Colonic mucosa (tissue), 4 donors: ENCODE results near the gene XCR1. TPM values are rescaled to one million over a fixed set of nuclear protein-coding genes. Genes with fewer than 3 reads are reported as not detected.

Experiments
- DNase-seq: peaks from one replicate; pipeline ENCODE4 v3.0.0-alpha.2; 2020
- H3K27ac ChIP-seq: fragments of 200-600 bp; one replicate; pipeline ENCODE4 v1.8.0; 2021
- H3K27me3 ChIP-seq: fragments of 200-600 bp; one replicate; pipeline ENCODE4 v1.8.0; 2021
- H3K36me3 ChIP-seq: fragments of 200-600 bp; one replicate; pipeline ENCODE4 v1.8.0; 2021
- H3K4me1 ChIP-seq: fragments of 200-600 bp; one replicate; pipeline ENCODE4 v1.8.0; 2021; ENCODE audit warnings: mild to moderate bottlenecking
- H3K4me3 ChIP-seq: fragments of 200-600 bp; one replicate; pipeline ENCODE4 v1.8.0; 2021
- H3K9ac ChIP-seq, 2 donors: one replicate each; pipeline ENCODE4 v1.7.0; 2013; ENCODE audit warnings: control low read depth in 2 of 2, low read depth in 2 of 2, low read length in 2 of 2
- H3K9me3 ChIP-seq: fragments of 200-600 bp; one replicate; pipeline ENCODE4 v1.8.0; 2021
- CTCF ChIP-seq: fragments of 200-600 bp; IDR thresholded peaks from one replicate; pipeline ENCODE4 v1.8.0; 2022; ENCODE audit warnings: antibody characterized with exemption, mild to moderate bottlenecking
- intact Hi-C: fragments of 100-400 bp; cut with DNase I; formaldehyde crosslinking; loops from one replicate; pipeline ENCODE4 v1.14.1; 2022
- total RNA-seq, 2 donors: library from RNA; stranded (reverse); fragmentation: NEBNext Ultra II Directional in 1 of 2; extraction: Animal tissue kit (Norgen Biotek cat#: 25700) in 1 of 2; gene quantifications; one replicate each; pipeline ENCODE4 v1.2.1, GENCODE V29; 2021
- donor health status: healthy.
- donor health status: DM: no; HTN: no; CAD: no.
- donor health status: DM: no; HTN: no; CAD: no.

Gene XCR1
- under 1 TPM; 0.05 to 0.17 TPM for total RNA-seq

GRCh38 chr3:46027021-46027705 lies at the start of gene XCR1:
TSS of gene XCR1 (minus strand) at chr3:46027483. CDS start at chr3:46021947, 5,536 bp downstream.
- Histone ChIP-seq H3K9ac (no peak within 1 kb of the TSS), H3K9me3 (no peaks in the 10 kb centered on the region), H3K36me3 (no peaks in the 10 kb centered on the region), H3K4me3 (no peak within 1 kb of the TSS), H3K27me3 (no peaks in the 10 kb centered on the region), H3K4me1 (no peaks in the 10 kb centered on the region), H3K27ac (no peak within 1 kb of the TSS)
- TF ChIP-seq CTCF: no peak
- no peak for DNase-seq
- intact Hi-C loops: no loop called here

DNA sequence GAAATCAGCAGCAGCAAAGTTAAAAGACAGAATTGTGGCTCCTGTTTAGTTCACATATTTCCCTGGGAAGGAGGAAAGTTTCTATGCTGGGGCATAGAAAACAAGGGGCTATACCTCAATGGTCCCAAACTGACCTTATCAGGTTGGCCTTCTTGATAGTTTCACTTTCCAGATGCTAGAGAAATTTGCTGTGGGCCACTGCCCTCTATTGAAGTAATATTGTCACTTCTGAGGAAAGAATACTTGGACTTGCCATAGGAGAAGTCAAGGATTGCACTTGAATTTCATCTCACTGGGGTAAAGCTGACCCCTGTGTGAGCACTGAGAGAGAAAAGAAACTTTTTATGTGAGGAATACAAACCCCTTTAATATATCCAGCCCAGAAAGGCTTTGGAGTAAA lies 49.3 kb upstream of the XCR1 start:
- no peak for DNase-seq
- H3K9me3 ChIP-seq: no peaks in the 10 kb centered on the region
- intact Hi-C loops: no loop called here

DNA sequence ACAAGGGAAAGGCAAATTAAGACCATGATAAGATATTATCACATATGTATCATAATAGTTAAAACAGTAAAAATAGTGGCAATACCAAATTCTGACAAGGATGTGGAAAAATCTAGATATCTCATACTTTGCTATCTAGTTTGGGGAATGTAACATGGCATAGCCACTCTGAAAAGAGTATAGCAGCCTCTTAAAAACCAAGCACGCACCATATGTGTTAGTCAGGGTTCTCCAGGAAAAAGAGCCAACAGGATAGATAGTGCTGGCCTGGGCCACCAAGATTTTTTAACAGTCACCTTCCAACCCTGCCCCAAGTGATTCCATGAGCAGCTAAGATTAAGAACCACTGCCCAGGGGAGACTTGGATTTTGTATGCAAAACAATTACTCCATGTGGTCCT lies 48.5 kb upstream of the XCR1 start:
- Histone ChIP-seq H3K36me3 (no peaks in the 10 kb centered on the region), H3K4me3 (no peak overlapping the region), H3K4me1 (no peaks in the 10 kb centered on the region), H3K9ac (no peak overlapping the region), H3K9me3 (no peaks in the 10 kb centered on the region), H3K27ac (no peak overlapping the region), H3K27me3 (no peaks in the 10 kb centered on the region)
- no peak for TF ChIP-seq CTCF
- DNase-seq: no peak
- intact Hi-C loops: no loop called here

More for the DNA sequence above, 49.3 kb upstream of the XCR1 start:
- Histone ChIP-seq H3K4me3 (no peak overlapping the region), H3K4me1 (no peaks in the 10 kb centered on the region), H3K27ac (no peak overlapping the region), H3K27me3 (no peaks in the 10 kb centered on the region), H3K36me3 (no peaks in the 10 kb centered on the region), H3K9ac (no peak overlapping the region)
- no peak for TF ChIP-seq CTCF

GRCh38 chr3:46071222-46071858 lies 44.1 kb upstream of the XCR1 start:
- Histone ChIP-seq H3K36me3 (no peaks in the 10 kb centered on the region), H3K4me3 (no peak overlapping the region), H3K27ac (no peak overlapping the region), H3K4me1 (no peaks in the 10 kb centered on the region), H3K9me3 (no peaks in the 10 kb centered on the region), H3K27me3 (no peaks in the 10 kb centered on the region), H3K9ac (no peak overlapping the region)
- no peak for TF ChIP-seq CTCF
- intact Hi-C loops: no loop called here
- DNase-seq: no peak

- Histone ChIP-seq H3K4me3 (no peak overlapping the region), H3K9me3 (no peaks in the 10 kb centered on the region), H3K4me1 (no peaks in the 10 kb centered on the region), H3K27me3 (no peaks in the 10 kb centered on the region), H3K27ac (no peak overlapping the region), H3K36me3 (no peaks in the 10 kb centered on the region), H3K9ac (no peak overlapping the region)
- TF ChIP-seq CTCF: no peak
- no peak for DNase-seq
- intact Hi-C loops: no loop called here
These were observed 43.4 kb upstream of the XCR1 start for GRCh38 chr3:46070595-46071093.
